Astrocyte (in vitro differentiated cells and primary cell): ENCODE data around the gene TNFRSF12A.

Experiments used
- EZH2 ChIP-seq: IDR thresholded peaks from 2 replicates; pipeline ENCODE4 v1.6.1; 2012; ENCODE audit warnings: mild to moderate bottlenecking, low read length, inconsistent platforms; ENCODE audit not compliant: insufficient read depth
- TF ChIP-seq, protein P1 (sequence below): IDR thresholded peaks from 2 replicates; pipeline ENCODE4 v1.5.1; 2011; ENCODE audit warnings: low read depth, mild to moderate bottlenecking, inconsistent platforms, low read length, moderate library complexity; ENCODE audit not compliant: insufficient read depth

DNA sequence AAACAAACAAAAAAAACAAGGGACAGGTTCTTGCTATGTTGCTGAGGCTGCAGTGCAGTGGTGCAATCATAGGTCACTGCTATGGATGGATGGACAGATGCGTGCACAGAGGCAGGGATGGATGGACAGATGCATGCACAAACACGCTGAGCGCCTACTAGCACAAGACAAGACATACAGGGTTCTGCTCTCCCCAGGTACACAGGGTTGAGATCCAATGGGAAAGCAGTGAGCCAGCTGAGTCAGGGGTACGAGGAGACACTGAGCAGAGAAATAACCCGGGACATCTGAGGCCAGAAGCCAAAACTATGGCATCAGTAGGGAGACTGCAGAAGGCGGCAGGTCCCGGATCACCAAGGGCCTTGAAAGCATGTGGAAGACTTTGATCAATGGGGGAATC, 51.5 kb downstream of the TNFRSF12A start:
- TF ChIP-seq, protein P1, sequence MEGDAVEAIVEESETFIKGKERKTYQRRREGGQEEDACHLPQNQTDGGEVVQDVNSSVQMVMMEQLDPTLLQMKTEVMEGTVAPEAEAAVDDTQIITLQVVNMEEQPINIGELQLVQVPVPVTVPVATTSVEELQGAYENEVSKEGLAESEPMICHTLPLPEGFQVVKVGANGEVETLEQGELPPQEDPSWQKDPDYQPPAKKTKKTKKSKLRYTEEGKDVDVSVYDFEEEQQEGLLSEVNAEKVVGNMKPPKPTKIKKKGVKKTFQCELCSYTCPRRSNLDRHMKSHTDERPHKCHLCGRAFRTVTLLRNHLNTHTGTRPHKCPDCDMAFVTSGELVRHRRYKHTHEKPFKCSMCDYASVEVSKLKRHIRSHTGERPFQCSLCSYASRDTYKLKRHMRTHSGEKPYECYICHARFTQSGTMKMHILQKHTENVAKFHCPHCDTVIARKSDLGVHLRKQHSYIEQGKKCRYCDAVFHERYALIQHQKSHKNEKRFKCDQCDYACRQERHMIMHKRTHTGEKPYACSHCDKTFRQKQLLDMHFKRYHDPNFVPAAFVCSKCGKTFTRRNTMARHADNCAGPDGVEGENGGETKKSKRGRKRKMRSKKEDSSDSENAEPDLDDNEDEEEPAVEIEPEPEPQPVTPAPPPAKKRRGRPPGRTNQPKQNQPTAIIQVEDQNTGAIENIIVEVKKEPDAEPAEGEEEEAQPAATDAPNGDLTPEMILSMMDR = no peak
- no peak for TF ChIP-seq EZH2
